Measurements from ENCODE around the gene CYP4F8.
"Not testable (repeated sequence)": the region's sequence is repeated elsewhere in the genome, so short reads cannot be mapped to it uniquely, and the experiment has no call there.

CYP4F8 gene

DNA sequence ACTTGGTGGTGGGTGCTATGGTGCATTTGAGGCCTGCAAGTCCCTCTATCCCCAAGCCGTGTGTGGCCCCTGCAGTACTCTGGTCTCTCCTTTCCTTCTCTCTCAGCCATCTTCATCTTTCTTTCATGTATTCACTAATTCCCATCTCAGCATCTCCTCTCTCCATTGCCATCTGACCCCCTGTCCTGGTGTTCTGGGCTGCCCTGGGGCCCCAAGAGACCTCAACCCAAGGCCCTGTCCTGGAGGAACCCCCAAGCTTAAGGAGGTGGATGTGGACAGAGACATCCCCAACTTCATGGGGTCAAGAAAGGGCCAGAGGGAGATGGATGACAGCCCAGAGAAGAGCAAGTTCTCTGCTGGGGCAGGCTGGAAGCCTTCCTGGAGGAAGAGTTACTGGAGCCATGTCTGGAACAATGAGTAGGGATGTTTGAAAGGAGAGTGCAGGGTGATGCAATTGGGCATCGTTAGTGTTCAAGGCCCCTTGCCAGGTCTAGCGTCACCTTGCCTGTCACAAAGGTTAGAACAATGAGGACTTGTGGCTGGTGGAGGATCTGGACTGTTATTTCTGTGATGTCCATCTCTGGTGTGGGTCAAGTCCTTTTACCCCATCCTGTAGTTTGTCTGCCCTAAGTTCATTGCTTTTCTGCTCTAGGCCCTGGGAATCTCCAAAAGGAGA lies 29.2 kb downstream of the CYP4F8 start:
- DNase-seq (ENCODE audit: low read depth, low spot score), result no peak

DNA sequence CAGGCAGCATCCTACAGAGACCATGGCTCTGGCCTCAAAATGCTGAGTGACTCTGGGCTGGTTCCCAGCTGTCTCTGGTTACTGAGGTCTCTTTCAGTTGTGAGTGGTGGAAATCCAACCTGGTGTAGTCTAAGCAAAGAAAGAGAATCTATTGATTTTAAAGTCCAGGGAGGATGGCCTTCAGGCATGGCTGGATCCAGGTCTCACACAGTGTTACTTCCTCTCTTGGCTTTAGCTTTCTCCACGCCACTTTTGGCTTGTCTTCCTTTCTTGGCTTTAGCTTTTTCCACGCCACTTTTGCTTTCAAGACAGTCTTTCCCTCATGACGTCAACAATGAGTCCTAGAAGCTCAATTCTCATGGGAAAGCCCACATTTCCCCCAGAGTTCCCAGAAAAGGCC lies 29.8 kb downstream of the CYP4F8 start:
- DNase-seq (ENCODE audit: low read depth, low spot score), result no peak

DNA sequence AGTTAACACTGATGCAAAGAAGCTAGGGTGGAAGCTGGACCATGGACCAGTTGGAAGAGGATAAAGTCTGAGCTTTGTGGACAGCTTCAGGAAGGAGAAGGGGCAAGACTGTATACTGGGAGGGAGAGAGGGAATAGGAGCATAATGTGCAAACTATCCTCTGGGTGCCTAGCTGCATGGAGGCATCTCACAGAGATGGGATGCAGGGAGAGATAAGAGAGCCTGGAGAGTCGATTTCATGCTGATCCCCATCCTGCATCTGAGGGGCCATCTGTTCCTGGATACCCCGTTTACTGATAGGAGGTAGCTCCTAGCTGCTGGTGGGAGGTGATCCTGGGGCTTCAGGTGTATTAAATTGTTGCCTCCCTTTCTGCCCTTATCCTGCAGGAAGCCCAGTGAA lies 34.5 kb downstream of the CYP4F8 start:
- DNase-seq (ENCODE audit: low read depth, low spot score), result no peak

DNA sequence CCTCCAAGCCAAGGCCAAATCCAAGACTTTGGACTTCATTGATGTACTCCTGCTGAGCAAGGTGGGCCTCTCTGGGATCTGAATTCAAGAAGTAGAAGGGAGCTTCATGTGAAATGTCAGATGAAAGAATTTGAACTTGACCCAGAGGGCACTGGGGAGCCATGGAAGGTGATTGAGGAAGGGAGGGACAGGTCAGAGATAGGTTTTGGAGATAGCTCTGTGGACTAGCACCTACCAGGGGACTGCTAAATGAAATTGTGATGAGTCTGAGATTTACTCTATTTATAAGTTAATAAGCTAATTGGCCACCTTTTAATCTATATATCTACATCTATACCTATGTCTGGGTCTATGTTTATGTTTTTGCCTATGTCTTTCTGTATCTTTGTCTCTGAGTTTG lies 35.1 kb downstream of the CYP4F8 start:
- DNase-seq (ENCODE audit: low read depth, low spot score), result not testable (repeated sequence)

DNA sequence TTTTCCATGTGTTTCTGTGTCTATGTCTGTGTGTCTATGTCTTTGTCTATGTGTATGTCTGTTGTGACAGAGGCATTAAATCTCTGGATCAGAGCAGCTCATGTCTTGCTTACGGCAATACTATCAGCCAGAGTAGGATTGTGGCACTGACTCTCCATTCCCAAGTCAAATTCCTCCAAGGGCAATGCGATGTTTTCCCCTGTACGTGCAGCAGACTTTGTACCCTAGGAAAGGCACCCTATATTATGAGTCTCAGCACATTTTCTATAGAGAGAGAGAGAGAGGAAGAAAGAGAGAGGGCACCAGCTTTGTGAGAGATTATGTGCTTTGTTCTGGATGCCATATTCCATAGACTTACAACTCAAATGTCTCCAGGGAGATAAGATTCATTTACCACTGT lies 36.8 kb downstream of the CYP4F8 start:
- no peak for DNase-seq (ENCODE audit: low read depth, low spot score)

DNA sequence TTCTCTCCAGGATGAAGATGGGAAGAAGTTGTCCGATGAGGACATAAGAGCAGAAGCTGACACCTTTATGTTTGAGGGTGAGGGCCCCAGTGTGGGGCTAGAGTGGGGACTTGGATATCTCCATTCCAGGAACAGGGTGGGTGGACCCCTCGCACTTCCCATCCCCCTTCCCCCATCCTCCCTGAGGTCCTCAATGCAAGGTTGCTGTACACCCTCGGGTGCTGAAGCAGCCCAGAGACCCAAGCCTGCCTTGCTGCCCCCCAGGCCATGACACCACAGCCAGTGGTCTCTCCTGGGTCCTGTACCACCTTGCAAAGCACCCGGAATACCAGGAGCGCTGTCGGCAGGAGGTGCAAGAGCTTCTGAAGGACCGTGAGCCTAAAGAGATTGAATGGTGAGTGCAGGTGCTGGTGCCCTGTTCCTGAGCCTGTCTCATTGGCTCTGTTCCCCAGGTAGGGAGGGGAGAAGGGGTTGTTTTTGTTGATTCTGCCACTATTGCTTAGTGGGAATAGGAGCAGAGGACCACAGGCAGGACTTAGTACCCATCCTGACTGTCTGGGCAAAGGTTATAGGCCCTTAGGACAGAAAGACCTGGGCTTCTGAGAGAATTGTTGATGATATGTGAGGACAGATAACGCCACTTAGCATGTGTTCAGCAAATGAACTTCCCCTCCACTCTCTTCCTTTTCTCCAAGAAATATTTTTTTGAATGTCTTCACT lies 37.7 kb downstream of the CYP4F8 start:
- no peak for DNase-seq (ENCODE audit: low read depth, low spot score)

DNA sequence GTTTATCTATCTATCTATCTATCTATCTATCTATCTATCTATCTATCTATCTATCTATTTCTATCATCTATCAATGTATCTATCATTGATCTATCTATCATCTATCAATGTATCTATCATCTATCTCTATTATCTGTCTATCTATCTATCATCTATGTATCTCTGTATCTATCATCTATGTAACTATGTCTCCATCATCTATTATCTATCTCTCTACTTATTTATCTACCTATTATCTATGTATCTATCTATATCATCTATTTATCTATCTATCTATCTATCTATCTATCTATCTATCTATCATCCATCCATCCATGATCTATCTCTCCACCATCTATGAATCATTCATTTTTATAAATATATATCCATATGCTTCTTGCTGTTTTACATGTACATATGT lies 41.4 kb downstream of the CYP4F8 start:
- DNase-seq (ENCODE audit: low read depth, low spot score), result no peak

DNA sequence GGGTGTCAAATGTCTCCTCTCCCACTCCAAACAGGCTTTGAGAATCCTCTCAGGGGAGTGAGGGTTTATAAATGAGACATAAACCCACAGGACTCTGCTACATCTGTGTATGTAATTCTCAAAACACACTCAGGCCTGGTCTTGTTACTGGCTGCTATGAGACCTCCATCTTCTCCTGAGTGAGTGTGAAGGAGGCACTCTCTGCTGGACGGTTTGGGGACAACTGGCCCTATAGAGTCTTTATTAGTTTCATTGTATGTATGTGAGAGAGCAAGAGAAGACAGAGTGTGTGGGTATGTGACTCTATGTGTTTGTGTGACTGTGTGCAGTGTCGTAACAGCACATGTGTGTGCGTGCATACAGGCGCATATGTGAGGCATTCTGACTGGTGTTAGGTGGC lies 48.2 kb downstream of the CYP4F8 start:
- DNase-seq (ENCODE audit: low read depth, low spot score), result no peak

DNA sequence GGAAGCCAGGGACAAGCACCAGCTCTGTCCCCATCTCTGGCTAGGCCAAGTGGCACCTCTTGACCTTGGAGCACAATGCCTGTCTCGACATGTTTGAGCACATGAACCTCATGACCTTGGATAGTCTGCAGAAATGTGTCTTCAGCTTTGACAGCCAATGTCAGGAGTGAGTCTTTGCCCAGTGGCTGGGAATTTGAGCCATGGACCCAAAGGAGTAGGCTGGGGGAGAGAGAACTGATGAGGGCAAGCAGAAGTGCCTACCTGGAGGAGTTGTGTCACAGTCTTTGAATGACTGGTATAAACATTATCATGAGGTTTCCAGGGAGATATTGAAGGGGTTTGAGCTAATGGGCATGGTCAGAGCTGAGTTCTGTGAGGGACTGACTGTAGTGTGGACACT lies 51.2 kb downstream of the CYP4F8 start:
- DNase-seq (ENCODE audit: low read depth, low spot score), result no peak

DNA sequence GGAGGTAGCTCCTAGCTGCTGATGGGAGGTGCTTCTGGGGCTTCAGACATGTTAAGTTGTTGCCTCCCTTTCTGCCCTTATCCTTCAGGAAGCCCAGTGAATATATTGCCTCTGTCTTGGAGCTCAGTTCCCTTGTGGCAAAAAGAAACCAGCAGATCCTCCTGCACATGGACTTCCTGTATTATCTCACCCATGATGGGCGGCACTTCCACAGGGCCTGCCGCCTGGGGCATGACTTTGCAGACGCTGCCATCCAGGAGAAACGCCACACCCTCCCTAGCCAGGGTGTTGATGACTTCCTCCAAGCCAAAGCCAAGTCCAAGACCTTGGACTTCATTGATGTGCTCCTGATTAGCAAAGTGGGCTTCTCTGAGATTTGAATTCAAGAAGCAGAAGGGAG lies 51.9 kb downstream of the CYP4F8 start:
- DNase-seq (ENCODE audit: low read depth, low spot score), result no peak

DNA sequence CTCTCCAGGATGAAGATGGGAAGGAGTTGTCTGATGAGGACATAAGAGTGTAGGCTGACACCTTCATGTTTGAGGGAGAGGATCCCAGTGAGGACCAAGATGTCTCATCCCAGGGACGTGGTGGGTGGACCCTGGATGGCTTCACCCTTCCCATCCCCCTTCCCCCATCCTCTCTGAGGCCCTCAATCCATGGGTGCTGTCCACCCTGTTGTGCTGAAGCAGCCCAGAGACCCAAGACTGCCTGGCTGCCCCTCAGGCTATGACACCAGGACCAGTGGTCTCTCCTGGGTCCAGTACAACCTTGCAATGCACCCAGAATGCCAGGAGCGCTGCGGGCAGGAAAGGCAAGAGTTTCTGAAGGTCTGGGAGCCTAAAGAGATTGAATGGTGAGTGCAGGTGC lies 54.4 kb downstream of the CYP4F8 start:
- no peak for DNase-seq (ENCODE audit: low read depth, low spot score)

DNA sequence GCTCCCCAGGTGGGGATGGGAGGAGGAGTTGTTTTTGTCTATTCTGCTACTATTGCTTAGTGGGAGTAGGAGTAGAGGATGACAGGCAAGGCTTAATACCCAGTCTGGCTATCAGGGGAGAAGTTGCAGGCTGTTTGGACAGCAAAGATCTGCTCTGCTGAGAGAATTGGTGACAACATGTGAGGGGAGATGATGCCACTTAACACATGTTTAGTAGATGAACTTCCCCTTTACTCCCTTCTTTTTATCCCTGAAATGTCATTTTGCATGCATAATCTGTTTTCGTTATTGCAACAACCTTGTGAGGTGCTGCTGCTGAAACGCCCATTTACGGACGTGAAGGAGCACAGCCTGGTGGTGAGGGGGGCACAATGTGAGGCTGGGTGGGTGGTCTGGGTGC lies 54.9 kb downstream of the CYP4F8 start:
- no peak for DNase-seq (ENCODE audit: low read depth, low spot score)

DNA sequence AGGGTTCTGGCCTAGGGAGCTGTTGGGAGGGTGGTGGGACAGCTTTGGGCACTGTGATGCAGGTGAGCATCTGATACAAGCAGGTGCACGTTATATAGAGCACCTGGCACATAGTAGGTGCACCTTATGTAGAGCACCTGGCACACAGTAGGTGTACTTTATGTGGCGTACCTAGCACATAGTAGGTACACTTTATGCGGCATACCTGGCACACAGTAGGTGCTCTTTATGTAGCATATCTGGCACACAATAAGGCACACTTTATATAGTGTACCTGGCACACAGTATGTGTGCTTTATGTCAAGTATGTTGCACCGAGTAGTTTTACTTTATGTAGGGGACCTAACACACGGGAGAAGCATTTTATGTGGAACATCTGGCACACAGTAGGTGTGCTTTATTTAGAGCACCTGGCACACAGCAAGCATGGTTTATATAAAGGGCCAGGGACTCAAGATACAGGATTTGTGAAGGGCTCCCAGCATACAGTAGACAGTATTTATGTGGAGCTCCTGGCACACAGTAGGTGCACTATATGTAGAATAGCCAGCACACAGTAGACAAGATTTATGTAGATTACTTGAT lies 56.3 kb downstream of the CYP4F8 start:
- DNase-seq (ENCODE audit: low read depth, low spot score), result no peak

DNA sequence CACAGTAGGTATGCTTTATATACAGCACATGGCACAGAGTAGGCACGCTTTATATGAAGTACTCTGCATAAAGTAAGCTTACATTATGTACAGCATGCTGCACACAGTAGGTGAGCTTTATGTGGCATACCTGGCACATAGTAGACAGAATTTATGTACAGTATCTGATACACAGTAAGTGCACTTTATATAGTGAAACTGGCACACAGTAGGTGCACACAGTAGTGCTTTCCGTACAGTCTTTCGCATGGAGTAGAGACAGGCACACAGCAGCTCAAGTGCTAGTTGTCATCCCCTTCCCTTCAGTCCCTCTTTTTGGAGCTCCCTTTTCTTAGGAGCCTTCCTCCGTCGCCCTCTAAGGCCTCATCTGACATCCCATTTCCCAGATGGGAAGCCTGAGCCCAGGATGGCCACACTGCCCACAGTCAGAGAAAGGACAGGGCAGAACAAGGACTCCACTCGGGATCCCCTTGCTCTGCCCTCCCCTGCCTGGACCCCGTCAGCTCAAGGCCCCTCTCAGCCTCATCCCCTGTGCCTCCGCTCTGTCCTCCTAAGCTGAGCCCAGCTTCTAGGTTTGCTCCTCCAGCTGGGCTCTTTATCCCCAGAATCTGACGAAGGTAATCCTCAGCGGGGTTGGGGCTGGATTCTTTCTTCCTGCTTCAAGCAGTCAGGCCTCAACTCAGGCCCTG lies 57.0 kb downstream of the CYP4F8 start:
- DNase-seq (ENCODE audit: low read depth, low spot score), result no peak

DNA sequence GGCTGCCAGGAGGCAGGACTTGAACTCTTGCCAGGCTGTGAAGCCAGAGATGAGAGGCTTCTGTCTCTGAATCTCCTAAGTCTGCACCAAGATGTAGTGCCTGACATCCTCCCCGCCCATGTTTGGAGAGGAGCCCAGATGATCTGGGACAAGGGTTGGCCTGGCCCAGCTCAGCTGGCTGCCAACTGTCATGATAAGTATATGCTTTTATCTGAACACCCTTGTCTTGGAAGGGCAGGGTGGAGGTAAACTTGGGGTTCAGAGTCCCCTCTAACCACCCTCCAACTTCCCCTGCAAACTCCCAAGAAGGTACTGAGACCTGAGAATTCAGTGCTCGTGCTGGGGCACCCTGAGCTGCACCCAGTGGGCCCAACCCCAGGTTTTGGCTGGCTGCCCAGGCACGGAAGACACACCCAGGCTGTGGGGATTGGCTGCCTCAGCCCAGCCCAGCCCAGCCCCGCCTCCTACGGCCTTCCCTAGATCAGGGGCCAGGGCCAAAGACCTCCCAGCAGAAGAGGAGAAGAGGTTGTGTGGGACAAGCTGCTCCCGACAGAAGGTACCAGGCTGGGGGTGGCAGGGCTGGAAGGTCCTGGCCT lies 57.7 kb downstream of the CYP4F8 start, which contains the start of gene CYP4F12:
Gene CYP4F12, plus strand, starts transcription at position 508 of the 596 bp plus-strand sequence. CDS start 443 bp downstream, outside the sequence.
- no peak for DNase-seq (ENCODE audit: low read depth, low spot score)

DNA sequence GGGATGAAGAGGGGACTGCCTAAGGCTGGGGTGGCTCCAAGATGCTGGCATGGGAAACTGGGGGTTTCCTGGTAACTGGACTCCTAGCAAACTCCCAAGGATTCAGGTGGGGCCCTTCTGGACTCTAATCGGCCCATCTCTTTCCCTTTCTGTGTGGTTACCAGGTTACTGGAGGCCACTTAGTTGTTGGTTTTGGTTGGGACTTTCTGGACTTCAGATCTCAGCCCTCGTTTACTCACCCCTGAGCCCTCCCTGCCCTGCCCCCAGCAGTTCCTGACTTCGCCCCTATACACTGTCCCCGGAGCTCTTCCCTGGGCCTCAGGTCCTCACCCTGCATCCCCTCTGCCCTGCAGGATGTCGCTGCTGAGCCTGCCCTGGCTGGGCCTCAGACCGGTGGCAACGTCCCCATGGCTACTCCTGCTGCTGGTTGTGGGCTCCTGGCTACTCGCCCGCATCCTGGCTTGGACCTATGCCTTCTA lies 58.2 kb downstream of the CYP4F8 start:
- DNase-seq (ENCODE audit: low read depth, low spot score), result no peak

DNA sequence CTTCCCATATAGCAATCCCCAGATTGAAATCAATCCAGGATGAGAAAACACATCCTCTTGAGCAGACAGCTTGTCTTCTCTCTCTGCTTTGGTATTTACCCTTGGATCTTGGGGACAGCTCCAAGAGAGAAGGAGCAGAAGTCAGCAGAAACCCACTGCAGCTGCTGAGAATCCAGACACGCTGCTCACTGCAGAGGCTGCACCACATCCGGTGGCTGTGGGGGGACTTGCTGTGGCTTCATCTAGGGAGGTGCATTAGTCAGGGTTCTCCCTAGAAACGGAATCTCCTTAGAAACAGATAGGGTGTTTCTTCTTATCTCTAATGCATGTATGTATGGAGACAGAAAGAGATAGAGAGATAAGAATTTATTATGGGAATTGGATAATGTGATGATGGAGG lies 60.5 kb downstream of the CYP4F8 start:
- no peak for DNase-seq (ENCODE audit: low read depth, low spot score)

DNA sequence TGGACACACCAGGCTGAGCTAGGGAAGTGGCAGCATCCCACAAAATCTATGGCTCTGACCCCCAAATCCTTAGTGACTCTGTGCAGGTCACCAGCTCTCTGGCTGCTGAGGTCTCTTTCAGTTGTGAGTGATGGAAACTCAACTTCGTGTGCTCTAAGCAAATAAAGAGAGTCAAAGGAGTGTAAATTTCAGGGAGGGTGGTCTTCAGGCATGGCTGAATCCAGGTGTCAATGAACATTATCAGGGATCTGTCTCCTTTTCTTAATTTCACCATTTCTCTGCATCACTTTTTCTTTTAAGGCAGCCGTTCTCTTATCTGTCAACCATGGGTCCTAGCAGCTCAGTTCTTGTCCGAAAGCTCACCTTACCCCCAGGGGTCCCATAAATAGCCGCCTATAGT lies 64.1 kb downstream of the CYP4F8 start:
- no peak for DNase-seq (ENCODE audit: low read depth, low spot score)

DNA sequence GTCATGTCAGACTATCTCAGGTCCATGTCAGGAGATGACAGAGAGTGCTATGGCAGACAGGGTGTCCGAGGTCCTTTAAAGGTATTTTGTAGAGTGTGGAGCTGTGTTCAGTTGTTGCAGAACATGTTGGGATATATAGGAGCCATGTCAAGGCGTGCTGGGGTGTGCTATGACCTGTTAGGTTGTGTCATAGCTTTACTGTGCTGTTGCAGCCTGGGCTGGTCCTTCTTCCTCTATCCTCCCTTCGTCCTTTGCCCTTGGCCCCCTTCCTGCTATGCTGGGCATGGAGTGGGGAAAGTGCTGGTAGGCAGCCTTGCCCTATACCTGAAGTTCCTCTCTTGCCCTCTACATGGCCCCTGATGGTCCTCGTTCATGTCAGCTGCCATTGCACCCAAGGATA lies 64.8 kb downstream of the CYP4F8 start:
- DNase-seq (ENCODE audit: low read depth, low spot score), result not testable (repeated sequence)
